Uterus (tissue), 4 donors: Measurements from ENCODE around the gene HDAC7. TPM values are rescaled to one million over a fixed set of nuclear protein-coding genes. Genes with fewer than 3 reads are reported as not detected.

Experiments used
- DNase-seq, 2 donors: peaks; one replicate each; pipeline ENCODE4 v3.0.0-alpha.2; 2019 to 2020
- H3K27ac ChIP-seq, 2 donors: fragments of 200-600 bp; sonication (generic); 1 replicate in 1 of 2; 2 replicates in 1 of 2; pipeline ENCODE4 v1.5.1; 2016 to 2018
- H3K27me3 ChIP-seq, 2 donors: fragments of 200-600 bp; sonication (generic); one replicate each; pipeline ENCODE4 v1.5.1; 2018 to 2019; ENCODE audit warnings: control low read depth in 1 of 2
- H3K36me3 ChIP-seq, 2 donors: fragments of 200-600 bp; sonication (generic); one replicate each; pipeline ENCODE4 v1.5.1; 2019; ENCODE audit warnings: control low read depth in 1 of 2
- H3K4me1 ChIP-seq, 2 donors: fragments of 200-600 bp; sonication (generic); one replicate each; pipeline ENCODE4 v1.5.1; 2018 to 2019; ENCODE audit warnings: control low read depth in 1 of 2
- H3K4me3 ChIP-seq, 2 donors: fragments of 200-600 bp; sonication (generic); 1 replicate in 1 of 2; 2 replicates in 1 of 2; pipeline ENCODE4 v1.5.1; 2018 to 2019; ENCODE audit warnings: mild to moderate bottlenecking in 1 of 2
- H3K9me3 ChIP-seq, 2 donors: fragments of 200-600 bp; sonication (generic); one replicate each; pipeline ENCODE4 v1.5.1; 2019; ENCODE audit warnings: control low read depth in 1 of 2
- POLR2A ChIP-seq, 2 donors: fragments of 450-650 bp; IDR thresholded peaks; one replicate each; pipeline ENCODE4 v1.6.1; 2016; ENCODE audit warnings: antibody characterized with exemption in 2 of 2, mild to moderate bottlenecking in 1 of 2, moderate library complexity in 1 of 2
- intact Hi-C: fragments of 100-400 bp; cut with DNase I; formaldehyde crosslinking; loops from one replicate; pipeline ENCODE4 v1.15.1; 2023; ENCODE audit warnings: low total_unique reads
- total RNA-seq, 4 donors: library from RNA; depleted of rRNA in 3 of 4; stranded (reverse); fragments of >200 nt in 3 of 4; gene quantifications; one replicate each; pipeline versions ENCODE4 v1.1.0 to v1.2.4, GENCODE V29; 2014 to 2023
- TF ChIP-seq, protein P1 (sequence below), 4 experiments: fragments of 200-600 bp in 2 of 4; fragments of 450-650 bp in 2 of 4; sonication (generic) in 2 of 4; IDR thresholded peaks; one replicate each; pipeline ENCODE4 v1.5.1; 2016 to 2019; ENCODE audit warnings: antibody characterized with exemption in 4 of 4, mild to moderate bottlenecking in 2 of 4, moderate library complexity in 1 of 4
- donor health status: DM: yes; HTN: yes; CAD: no.

Gene HDAC7
- total RNA-seq, 4 donors from 2014 or later = 33.0 to 191 (median 42.5) TPM

DNA sequence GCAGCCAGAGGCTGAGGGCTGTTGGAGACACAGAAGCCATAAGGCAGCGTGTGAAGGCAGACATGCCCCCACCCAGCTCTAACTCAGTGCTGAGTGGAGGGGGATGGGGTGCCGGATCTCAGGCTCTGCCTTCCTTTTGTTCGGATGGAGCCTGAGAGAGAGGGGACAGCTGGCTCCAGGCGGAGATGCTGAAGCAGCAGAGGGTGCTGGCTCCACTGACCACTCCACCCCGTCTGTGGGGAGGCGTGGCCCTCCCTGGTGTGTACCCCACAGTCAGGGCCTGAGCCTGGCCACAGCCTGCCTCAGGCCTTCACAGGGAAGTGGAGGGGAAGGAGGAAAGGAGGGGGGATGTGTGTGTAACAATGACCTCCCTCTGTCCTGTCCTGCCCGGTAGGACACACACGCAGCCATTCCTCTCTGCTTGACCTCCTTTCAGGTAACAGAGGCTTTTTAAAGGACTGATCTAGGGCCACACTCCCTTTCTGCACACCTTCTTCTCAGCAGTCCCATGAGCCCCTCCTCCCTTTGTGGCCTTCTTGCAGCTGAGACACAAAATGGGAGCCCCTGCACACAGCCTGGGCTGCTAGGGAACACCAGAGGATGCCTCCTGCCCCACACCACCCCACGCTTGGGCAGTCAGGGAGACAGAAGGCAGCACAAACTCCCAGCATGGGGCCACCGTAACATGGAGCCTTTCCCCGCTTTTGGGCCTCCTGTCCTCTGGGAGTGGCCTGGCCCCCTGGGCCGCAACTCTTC, 84.8 kb downstream of the HDAC7 start:
- Histone ChIP-seq H3K36me3 (no peaks in the 10 kb centered on the region), H3K4me3 (no peak overlapping the region), H3K27me3 (no peaks in the 10 kb centered on the region), H3K9me3 (no peaks in the 10 kb centered on the region), H3K27ac (peak overlapping the region; percentile 79 to 84), H3K4me1 (peaks cover 9 to 30% of the 10 kb centered on the region in 2 donors)
- no peak for TF ChIP-seq POLR2A (IDR thresholded peaks at IDR 0.05)
- TF ChIP-seq, protein P1, sequence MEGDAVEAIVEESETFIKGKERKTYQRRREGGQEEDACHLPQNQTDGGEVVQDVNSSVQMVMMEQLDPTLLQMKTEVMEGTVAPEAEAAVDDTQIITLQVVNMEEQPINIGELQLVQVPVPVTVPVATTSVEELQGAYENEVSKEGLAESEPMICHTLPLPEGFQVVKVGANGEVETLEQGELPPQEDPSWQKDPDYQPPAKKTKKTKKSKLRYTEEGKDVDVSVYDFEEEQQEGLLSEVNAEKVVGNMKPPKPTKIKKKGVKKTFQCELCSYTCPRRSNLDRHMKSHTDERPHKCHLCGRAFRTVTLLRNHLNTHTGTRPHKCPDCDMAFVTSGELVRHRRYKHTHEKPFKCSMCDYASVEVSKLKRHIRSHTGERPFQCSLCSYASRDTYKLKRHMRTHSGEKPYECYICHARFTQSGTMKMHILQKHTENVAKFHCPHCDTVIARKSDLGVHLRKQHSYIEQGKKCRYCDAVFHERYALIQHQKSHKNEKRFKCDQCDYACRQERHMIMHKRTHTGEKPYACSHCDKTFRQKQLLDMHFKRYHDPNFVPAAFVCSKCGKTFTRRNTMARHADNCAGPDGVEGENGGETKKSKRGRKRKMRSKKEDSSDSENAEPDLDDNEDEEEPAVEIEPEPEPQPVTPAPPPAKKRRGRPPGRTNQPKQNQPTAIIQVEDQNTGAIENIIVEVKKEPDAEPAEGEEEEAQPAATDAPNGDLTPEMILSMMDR (IDR thresholded peaks at IDR 0.05) = no peak
- no peak for DNase-seq
- intact Hi-C loops = no loop called here

DNA sequence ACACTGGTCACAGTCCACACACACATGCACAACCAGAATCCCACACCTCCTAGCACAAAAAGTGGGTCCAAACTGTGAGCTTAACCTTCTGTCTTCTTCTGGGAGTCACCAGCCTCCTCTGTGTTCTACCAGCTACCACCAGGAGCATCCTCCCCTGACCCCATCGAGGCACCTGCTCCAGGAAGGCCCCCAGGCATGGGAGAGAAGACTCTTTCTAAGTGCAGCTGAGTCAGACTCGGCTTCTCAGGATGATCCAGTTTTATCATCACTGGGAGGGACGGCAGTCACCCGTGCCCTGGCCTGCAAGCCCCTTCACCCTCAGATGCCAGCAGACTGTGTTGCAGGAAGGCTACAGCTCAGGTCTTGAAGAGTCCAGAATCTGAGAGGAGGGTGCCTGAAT, 86.6 kb downstream of the HDAC7 start:
- intact Hi-C loops = no loop called here
- H3K4me1 ChIP-seq = peaks cover 9 to 30% of the 10 kb centered on the region in 2 donors

More for the DNA sequence above, 86.6 kb downstream of the HDAC7 start:
- H3K4me3 ChIP-seq = no peak overlapping the region
- TF ChIP-seq, protein P1 (IDR thresholded peaks at IDR 0.05) = no peak
- TF ChIP-seq POLR2A (IDR thresholded peaks at IDR 0.05) = no peak
- H3K27ac ChIP-seq = no peak overlapping the region
- no peaks in the 10 kb centered on the region for H3K36me3 ChIP-seq
- DNase-seq = no peak
- no peaks in the 10 kb centered on the region for H3K27me3 ChIP-seq
- no peaks in the 10 kb centered on the region for H3K9me3 ChIP-seq

Other genes with a start within 250 kb of the HDAC7 start
- 10 to 100 TPM; 16.8 to 33.6 (median 22.2) TPM for gene RPAP3, start 113.9 kb downstream of the HDAC7 start, total RNA-seq
- under 1 TPM in 2 of 4 donors, not detected in 2; 0.28 to 0.64 TPM for gene ENDOU, start 94.4 kb downstream of the HDAC7 start, total RNA-seq
- gene RAPGEF3, start 61.0 kb downstream of the HDAC7 start, total RNA-seq = 100 to 1,000 TPM in 1 of 4 donors, 10 to 100 TPM in 3; 13.5 to 105 (median 48.7) TPM
- gene SLC48A1, start 46.7 kb downstream of the HDAC7 start, total RNA-seq = 10 to 100 TPM in 3 of 4 donors, 1 to 10 TPM in 1; 1.3 to 50.5 (median 15.4) TPM
- gene VDR, start 85.1 kb upstream of the HDAC7 start, total RNA-seq = 1 to 10 TPM in 1 of 4 donors, under 1 TPM in 3; 0.26 to 2.0 (median 0.49) TPM
- 100 to 1,000 TPM in 1 of 4 donors, 10 to 100 TPM in 3; 54.9 to 157 (median 77.6) TPM for gene TMEM106C, start 143.7 kb upstream of the HDAC7 start, total RNA-seq
- 1 to 10 TPM in 1 of 4 donors, under 1 TPM in 1, not detected in 2; 0.15 to 1.9 TPM for gene COL2A1, start 184.6 kb upstream of the HDAC7 start, total RNA-seq